PC-9 (cell line): ENCODE data around the gene UBE2D1. TPM values are rescaled to one million over a fixed set of nuclear protein-coding genes. Genes with fewer than 3 reads are reported as not detected.

Experiments used
- BruUV-seq: library from RNA; stranded (reverse); fragments of 400-500 nt; replicated peaks from 2 replicates; lab custom pipeline; 2021; lab: Mats Ljungman, UMichigan
- CTCF ChIA-PET: fragments of 300-600 bp; sonication (Branson Sonifier 250); formaldehyde crosslinking; loops from one replicate; lab custom pipeline; 2022; ENCODE audit warnings: antibody characterized with exemption; lab: Charles Lee
- POLR2A ChIA-PET: fragments of 300-600 bp; sonication (Branson Sonifier 250); formaldehyde crosslinking; loops from one replicate; lab custom pipeline; 2022; ENCODE audit warnings: antibody characterized with exemption; ENCODE audit not compliant: unreplicated experiment; lab: Charles Lee
- DNase-seq, 2 experiments: peaks; one replicate each; pipeline versions ENCODE4 v3.0.0 to v3.0.0-alpha.2; 2015 to 2022; ENCODE audit warnings: mixed read lengths in 1 of 2
- H2AFZ ChIP-seq: fragments of 200-600 bp; sonication (generic); 2 replicates; pipeline ENCODE4 v1.8.1; 2017; ENCODE audit warnings: antibody characterized with exemption
- H3F3A ChIP-seq: fragments of 200-600 bp; sonication (generic); 2 replicates; pipeline ENCODE4 v1.8.1; 2017; ENCODE audit warnings: antibody characterized with exemption, mild to moderate bottlenecking, low read depth; ENCODE audit not compliant: insufficient read depth
- H3K27ac ChIP-seq: fragments of 200-600 bp; sonication (generic); 2 replicates; pipeline ENCODE4 v1.6.1; 2016; ENCODE audit warnings: mixed run types
- H3K27me3 ChIP-seq: fragments of 200-600 bp; sonication (generic); 2 replicates; pipeline ENCODE4 v1.6.1; 2016; ENCODE audit warnings: low read depth, mixed run types; ENCODE audit not compliant: insufficient read depth
- H3K36me3 ChIP-seq: fragments of 200-600 bp; sonication (generic); 2 replicates; pipeline ENCODE4 v1.6.1; 2016; ENCODE audit warnings: low read depth, mixed run types
- H3K4me1 ChIP-seq: fragments of 200-600 bp; sonication (generic); replicated peaks from 2 replicates; pipeline ENCODE4 v1.6.1; 2016; ENCODE audit warnings: mixed run types; ENCODE audit not compliant: insufficient read depth
- H3K4me2 ChIP-seq: fragments of 200-600 bp; sonication (generic); 2 replicates; pipeline ENCODE4 v1.6.1; 2017; ENCODE audit warnings: mixed run types
- H3K4me3 ChIP-seq: fragments of 200-600 bp; sonication (generic); 2 replicates; pipeline ENCODE4 v1.6.1; 2016; ENCODE audit warnings: mixed run types
- H3K79me2 ChIP-seq: fragments of 200-600 bp; sonication (generic); 2 replicates; pipeline ENCODE4 v1.6.1; 2017; ENCODE audit warnings: low read depth, mixed run types
- H3K9me2 ChIP-seq: fragments of 200-600 bp; sonication (generic); 2 replicates; pipeline ENCODE4 v1.8.1; 2017; ENCODE audit warnings: mild to moderate bottlenecking; ENCODE audit not compliant: insufficient read depth
- H3K9me3 ChIP-seq: fragments of 200-600 bp; sonication (generic); 2 replicates; pipeline ENCODE4 v1.8.1; 2016; ENCODE audit warnings: low read depth; ENCODE audit not compliant: insufficient read depth
- H4K20me1 ChIP-seq: fragments of 200-600 bp; sonication (generic); 2 replicates; pipeline ENCODE4 v1.8.1; 2017; ENCODE audit not compliant: insufficient read depth
- CTCF ChIP-seq: fragments of 200-600 bp; sonication (generic); conservative IDR thresholded peaks from 2 replicates; pipeline ENCODE4 v1.6.1; 2017; ENCODE audit warnings: mixed run types, antibody characterized with exemption, mild to moderate bottlenecking, moderate library complexity
- EZH2 ChIP-seq: fragments of 200-600 bp; sonication (generic); IDR thresholded peaks from 2 replicates; pipeline ENCODE4 v1.8.0; 2017; ENCODE audit warnings: antibody characterized with exemption, low read depth
- intact Hi-C: fragments of 100-400 bp; cut with micrococcal nuclease; formaldehyde crosslinking; loops from one replicate; pipeline ENCODE4 v1.10.0; 2022; ENCODE audit not compliant: unreplicated experiment
- total RNA-seq: library from RNA; stranded (reverse); gene quantifications from 2 replicates; pipeline ENCODE4 v1.2.3, GENCODE V29; 2021

UBE2D1 gene
- total RNA-seq, 1 experiment from 2014 or later, result 24.0 TPM

DNA sequence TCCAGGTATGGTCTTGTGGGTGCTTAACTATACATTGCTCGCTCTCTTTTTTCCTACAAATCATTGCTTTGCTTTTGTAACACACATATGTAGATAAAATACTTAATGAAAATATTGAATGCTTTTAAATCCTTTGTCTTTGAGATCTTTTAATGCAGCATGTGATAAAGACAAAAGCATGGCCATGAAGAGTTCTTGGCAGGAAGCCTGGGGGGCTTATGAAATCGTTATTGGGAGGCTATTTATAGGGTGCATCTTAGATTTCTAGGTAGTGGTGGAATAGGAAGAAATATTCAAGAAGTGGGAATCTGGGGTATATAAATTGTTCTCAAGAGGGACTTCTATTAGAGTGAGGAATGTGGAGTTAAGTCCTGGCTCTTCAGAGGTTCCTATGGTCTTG is 21.9 kb downstream of the UBE2D1 start:
- no peak overlapping the region for H2AFZ ChIP-seq
- intact Hi-C loops, result no loop called here
- peaks cover 73% of the 10 kb centered on the region for H3K79me2 ChIP-seq
- no peak overlapping the region for H3K4me3 ChIP-seq
- no peak for DNase-seq
- no peaks in the 10 kb centered on the region for H3K9me3 ChIP-seq
- no peak overlapping the region for H3K4me2 ChIP-seq
- ChIA-PET CTCF (no interaction called here), POLR2A (no interaction called here)
- 0 out of 2 replicates have a peak, but pooled peaks cover 6% of the 10 kb centered on the region for H3F3A ChIP-seq
- TF ChIP-seq CTCF (no peak), EZH2 (no peak)
- no peaks in the 10 kb centered on the region for H3K9me2 ChIP-seq
- H3K36me3 ChIP-seq, result peaks cover 14% of the 10 kb centered on the region
- H4K20me1 ChIP-seq, result peaks cover 23% of the 10 kb centered on the region
- no peaks in the 10 kb centered on the region for H3K27me3 ChIP-seq
- no peak overlapping the region for H3K27ac ChIP-seq
- peaks cover 23% of the 10 kb centered on the region for H3K4me1 ChIP-seq
- BruUV-seq, result no TSS peak

GRCh38 chr10:58358314-58358933 is 23.6 kb downstream of the UBE2D1 start:
- CTCF ChIA-PET, result interaction anchor here (0.7 kb wide), 1 partner anchor 196 kb away, joined by 4 read pairs; no protein-coding TSS in a partner anchor
- no TSS peak for BruUV-seq

GRCh38 chr10:58358947-58359346 is 24.1 kb downstream of the UBE2D1 start:
- ChIA-PET CTCF (interaction anchor here (0.6 to 0.7 kb wide), 2 partner anchors 23 to 197 kb away, joined by 4 to 8 read pairs; no protein-coding TSS in a partner anchor), POLR2A (no interaction called here)
- Histone ChIP-seq H3K4me3 (no peak overlapping the region), H3K27me3 (no peaks in the 10 kb centered on the region), H3K27ac (no peak overlapping the region), H3K79me2 (peaks cover 57% of the 10 kb centered on the region), H3K4me1 (peaks cover 31% of the 10 kb centered on the region), H4K20me1 (peaks cover 14% of the 10 kb centered on the region; the same call in 1 of the 2 replicates), H3K4me2 (no peak overlapping the region), H2AFZ (no peak overlapping the region), H3K9me3 (no peaks in the 10 kb centered on the region), H3K36me3 (peaks cover 26% of the 10 kb centered on the region), H3F3A (0 out of 2 replicates have a peak, but pooled peaks cover 10% of the 10 kb centered on the region), H3K9me2 (no peaks in the 10 kb centered on the region)
- intact Hi-C loops, result no loop called here
- no TSS peak for BruUV-seq
- TF ChIP-seq CTCF, result no peak
- no peak for TF ChIP-seq EZH2
- DNase-seq, result no peak

More at GRCh38 chr10:58358314-58358933, 23.6 kb downstream of the UBE2D1 start:
- no peaks in the 10 kb centered on the region for H3K9me2 ChIP-seq
- peaks cover 26% of the 10 kb centered on the region for H3K36me3 ChIP-seq
- no peak overlapping the region for H3K4me2 ChIP-seq
- POLR2A ChIA-PET, result no interaction called here
- no peaks in the 10 kb centered on the region for H3K27me3 ChIP-seq
- H3K4me1 ChIP-seq, result peaks cover 31% of the 10 kb centered on the region
- H3K9me3 ChIP-seq, result no peaks in the 10 kb centered on the region
- intact Hi-C loops, result no loop called here
- 0 out of 2 replicates have a peak, but pooled peaks cover 10% of the 10 kb centered on the region for H3F3A ChIP-seq
- no peak overlapping the region for H3K4me3 ChIP-seq
- TF ChIP-seq EZH2 (no peak), CTCF (no peak)
- H3K79me2 ChIP-seq, result peaks cover 60% of the 10 kb centered on the region
- H3K27ac ChIP-seq, result no peak overlapping the region
- DNase-seq, result no peak
- no peak overlapping the region for H2AFZ ChIP-seq
- H4K20me1 ChIP-seq, result peaks cover 19% of the 10 kb centered on the region
